IMR-90 (cell line): ENCODE data around the gene UBTD1. TPM values are rescaled to one million over a fixed set of nuclear protein-coding genes. Genes with fewer than 3 reads are reported as not detected.

ENCODE experiments used
- ATAC-seq: fragments of 200-7000 bp; cut with Tn5 transposase; 2 replicates; pipeline ENCODE4 v1.9.1; 2020; ENCODE audit warnings: low read depth, mild to moderate bottlenecking, moderate library complexity
- BruUV-seq: library from RNA; stranded (reverse); fragments of 400-500 nt; replicated peaks from 2 replicates; lab custom pipeline; 2021; lab: Mats Ljungman, UMichigan
- CTCF ChIA-PET: fragments of 300-600 bp; formaldehyde crosslinking; extraction: SDS; loops from one replicate; lab custom pipeline; 2021; ENCODE audit warnings: antibody characterized with exemption; lab: Yijun Ruan, JAX
- POLR2A ChIA-PET: fragments of 300-600 bp; sonication (Branson Sonifier 250); formaldehyde crosslinking; loops from one replicate; lab custom pipeline; 2022; ENCODE audit warnings: antibody characterized with exemption; ENCODE audit not compliant: unreplicated experiment; lab: Charles Lee
- DNase-seq: peaks from one replicate; pipeline ENCODE4 v3.0.0; 2013
- H2AFZ ChIP-seq: replicated peaks from 2 replicates; pipeline ENCODE3; 2013; ENCODE audit warnings: low read length, mild to moderate bottlenecking; ENCODE audit not compliant: poor library complexity
- H2AK5ac ChIP-seq: 2 replicates; pipeline ENCODE4 v1.6.1; 2013; ENCODE audit warnings: low read depth, low read length, inconsistent platforms
- H2AK9ac ChIP-seq: replicated peaks from 2 replicates; pipeline ENCODE3; 2013; ENCODE audit warnings: mild to moderate bottlenecking, low read depth, low read length, moderate library complexity; ENCODE audit not compliant: poor library complexity
- H2BK120ac ChIP-seq: 2 replicates; pipeline ENCODE4 v1.6.1; 2013; ENCODE audit warnings: low read depth, low read length, inconsistent platforms
- H2BK15ac ChIP-seq: 3 replicates; pipeline ENCODE4 v1.6.1; 2013; ENCODE audit warnings: low read depth, low read length, inconsistent platforms
- H2BK20ac ChIP-seq: 2 replicates; pipeline ENCODE4 v1.6.1; 2013; ENCODE audit warnings: low read depth, mild to moderate bottlenecking, inconsistent platforms, low read length, moderate library complexity
- H2BK5ac ChIP-seq: 2 replicates; pipeline ENCODE4 v1.6.1; 2013; ENCODE audit warnings: mild to moderate bottlenecking, low read depth, low read length, inconsistent platforms; ENCODE audit not compliant: poor library complexity, severe bottlenecking
- H3K14ac ChIP-seq: replicated peaks from 2 replicates; pipeline ENCODE4 v1.6.1; 2013; ENCODE audit warnings: low read depth, low read length, inconsistent platforms
- H3K18ac ChIP-seq: 2 replicates; pipeline ENCODE4 v1.6.1; 2013; ENCODE audit warnings: low read depth, low read length, control low read depth
- H3K23ac ChIP-seq: 2 replicates; pipeline ENCODE4 v1.6.1; 2013; ENCODE audit warnings: low read depth, low read length, inconsistent platforms
- H3K27ac ChIP-seq: 2 replicates; pipeline ENCODE4 v1.5.1; 2013; ENCODE audit warnings: mild to moderate bottlenecking, control low read depth, low read length; ENCODE audit not compliant: insufficient read depth
- H3K27me3 ChIP-seq: 2 replicates; pipeline ENCODE4 v1.6.1; 2013; ENCODE audit warnings: low read length; ENCODE audit not compliant: control insufficient read depth, insufficient read depth
- H3K36me3 ChIP-seq: 2 replicates; pipeline ENCODE4 v1.6.1; 2013; ENCODE audit warnings: low read length, mixed read lengths; ENCODE audit not compliant: control insufficient read depth, insufficient read depth
- H3K4ac ChIP-seq: 2 replicates; pipeline ENCODE4 v1.6.1; 2013; ENCODE audit warnings: low read depth, low read length, inconsistent platforms
- H3K4me1 ChIP-seq: 2 replicates; pipeline ENCODE4 v1.6.1; 2013; ENCODE audit warnings: low read length, mixed read lengths; ENCODE audit not compliant: control insufficient read depth, insufficient read depth
- H3K4me2 ChIP-seq: 2 replicates; pipeline ENCODE4 v1.6.1; 2013; ENCODE audit warnings: low read depth, mild to moderate bottlenecking, control low read depth, low read length, moderate library complexity
- H3K4me3 ChIP-seq: 2 replicates; pipeline ENCODE4 v1.5.1; 2013; ENCODE audit warnings: low read depth, mild to moderate bottlenecking, control low read depth, low read length, moderate library complexity; ENCODE audit not compliant: insufficient read depth
- H3K56ac ChIP-seq: 2 replicates; pipeline ENCODE4 v1.6.1; 2013; ENCODE audit warnings: low read length, inconsistent platforms; ENCODE audit not compliant: insufficient read depth; ENCODE audit errors: extremely low read depth
- H3K79me1 ChIP-seq, 2 experiments: 2 replicates each; pipeline ENCODE4 v1.6.1; 2013; ENCODE audit warnings: low read length in 2 of 2, inconsistent platforms in 1 of 2, low read depth in 1 of 2
- H3K9ac ChIP-seq: 2 replicates; pipeline ENCODE4 v1.6.1; 2013; ENCODE audit warnings: low read depth, low read length, control low read depth
- H3K9me1 ChIP-seq: 2 replicates; pipeline ENCODE4 v1.6.1; 2013; ENCODE audit warnings: low read length, inconsistent platforms; ENCODE audit not compliant: insufficient read depth
- H3K9me3 ChIP-seq: 2 replicates; pipeline ENCODE4 v1.6.1; 2013; ENCODE audit warnings: low read length; ENCODE audit not compliant: control insufficient read depth, insufficient read depth
- H4K20me1 ChIP-seq: 2 replicates; pipeline ENCODE4 v1.6.1; 2013; ENCODE audit warnings: low read length, inconsistent platforms; ENCODE audit not compliant: insufficient read depth
- H4K5ac ChIP-seq: 2 replicates; pipeline ENCODE4 v1.6.1; 2013; ENCODE audit warnings: mild to moderate bottlenecking, low read depth, low read length, control low read depth
- H4K8ac ChIP-seq, 2 experiments: 2 replicates each; pipeline ENCODE4 v1.6.1; 2013; ENCODE audit warnings: low read depth in 2 of 2, low read length in 2 of 2, control low read depth in 1 of 2, inconsistent platforms in 1 of 2
- H4K91ac ChIP-seq: 2 replicates; pipeline ENCODE4 v1.6.1; 2013; ENCODE audit warnings: low read depth, low read length, inconsistent platforms; ENCODE audit not compliant: insufficient read depth
- BHLHE40 ChIP-seq: fragments of 150-350 bp; IDR thresholded peaks from 2 replicates; pipeline ENCODE4 v1.6.1; 2016; ENCODE audit warnings: mild to moderate bottlenecking, low read depth, low read length
- CEBPB ChIP-seq: IDR thresholded peaks from 2 replicates; pipeline ENCODE4 v1.6.1; 2012; ENCODE audit warnings: low read depth, low read length, improper control_type of control experiment
- CHD1 ChIP-seq: IDR thresholded peaks from 2 replicates; pipeline ENCODE4 v1.6.1; 2012; ENCODE audit warnings: low read depth, low read length, improper control_type of control experiment
- CTCF ChIP-seq: conservative IDR thresholded peaks from 2 replicates; pipeline ENCODE4 v1.5.1; 2012; ENCODE audit warnings: mild to moderate bottlenecking, low read depth, low read length, improper control_type of control experiment
- ELK1 ChIP-seq: fragments of 150-350 bp; IDR thresholded peaks from 2 replicates; pipeline ENCODE4 v1.6.1; 2016; ENCODE audit warnings: low read depth, mild to moderate bottlenecking, low read length, moderate library complexity, borderline replicate concordance
- FOS ChIP-seq: fragments of 150-350 bp; IDR thresholded peaks from 2 replicates; pipeline ENCODE4 v1.6.1; 2016; ENCODE audit warnings: low read depth, low read length
- MAFK ChIP-seq: IDR thresholded peaks from 2 replicates; pipeline ENCODE4 v1.6.1; 2012; ENCODE audit warnings: low read depth, low read length, improper control_type of control experiment
- MAZ ChIP-seq: IDR thresholded peaks from 2 replicates; pipeline ENCODE4 v1.6.1; 2012; ENCODE audit warnings: low read depth, mild to moderate bottlenecking, low read length, improper control_type of control experiment, moderate library complexity, borderline replicate concordance
- MXI1 ChIP-seq: IDR thresholded peaks from 2 replicates; pipeline ENCODE4 v1.6.1; 2012; ENCODE audit warnings: low read depth, mild to moderate bottlenecking, low read length, moderate library complexity, borderline replicate concordance
- NFE2L2 ChIP-seq: fragments of 150-350 bp; IDR thresholded peaks from 2 replicates; pipeline ENCODE4 v1.6.1; 2016; ENCODE audit warnings: low read depth, mild to moderate bottlenecking, low read length
- POLR2A ChIP-seq: IDR thresholded peaks from 2 replicates; pipeline ENCODE4 v1.6.1; 2012; ENCODE audit warnings: mild to moderate bottlenecking, low read depth, low read length
- RAD21 ChIP-seq: IDR thresholded peaks from 2 replicates; pipeline ENCODE4 v1.6.1; 2012; ENCODE audit warnings: low read length, improper control_type of control experiment
- RCOR1 ChIP-seq: IDR thresholded peaks from 2 replicates; pipeline ENCODE4 v1.6.1; 2012; ENCODE audit warnings: mild to moderate bottlenecking, low read length, improper control_type of control experiment; ENCODE audit not compliant: insufficient replicate concordance
- RFX5 ChIP-seq: IDR thresholded peaks from 2 replicates; pipeline ENCODE4 v1.8.0; 2012; ENCODE audit warnings: low read depth, mild to moderate bottlenecking, low read length, moderate library complexity
- SMC3 ChIP-seq: fragments of 150-350 bp; IDR thresholded peaks from 2 replicates; pipeline ENCODE4 v1.6.1; 2016; ENCODE audit warnings: low read depth, mild to moderate bottlenecking, antibody characterized with exemption, low read length, moderate library complexity
- USF2 ChIP-seq: fragments of 150-350 bp; IDR thresholded peaks from 2 replicates; pipeline ENCODE4 v1.6.1; 2017; ENCODE audit warnings: mild to moderate bottlenecking, antibody characterized with exemption, low read length, low read depth
- WGBS, 2 experiments: methylation state at CpG; one replicate each; pipeline versions ENCODE4 v1.1.5 to v1.1.7; 2013; ENCODE audit warnings: missing lambda C conversion rate in 2 of 2; ENCODE audit not compliant: insufficient read length in 1 of 2; ENCODE audit errors: extremely low coverage in 2 of 2; 5-methylcytosine and 5-hydroxymethylcytosine counted together
- dilution Hi-C: fragments of 300-500 bp; cut with HindIII; formaldehyde crosslinking; loops from one replicate; pipeline ENCODE4 v1.14.3; 2018; ENCODE audit warnings: low sequenced_read_pairs; ENCODE audit not compliant: unreplicated experiment
- in situ Hi-C: fragments of 300-500 bp; cut with MboI; formaldehyde crosslinking; loops from 3 replicates; pipeline ENCODE4 v1.14.3; 2019; ENCODE audit warnings: low sequenced_read_pairs, inconsistent platforms, mixed read lengths
- intact Hi-C: fragments of 100-400 bp; cut with micrococcal nuclease; formaldehyde crosslinking; loops from 2 replicates; pipeline ENCODE4 v1.10.0; 2022
- polyA plus RNA-seq, 3 experiments: library from polyadenylated mRNA; depleted of rRNA; stranded (reverse); fragments of >200 nt; gene quantifications; 2 replicates each; pipeline ENCODE4 v1.2.3, GENCODE V29; 2012; ENCODE audit warnings: low replicate concordance in 1 of 3
- total RNA-seq: library from RNA; depleted of rRNA; stranded (reverse); fragments of >200 nt; gene quantifications from 2 replicates; pipeline ENCODE4 v1.2.3, GENCODE V29; 2012

The UBTD1 gene
- total and polyA plus RNA-seq, 2 of the 4 experiments (the other 2 are of a cell fraction), result 21.9 to 44.9 TPM

GRCh38 chr10:97538839-97539238 is 40.1 kb downstream of the UBTD1 start:
- Histone ChIP-seq H2BK20ac (peak overlapping the region; percentile 3; the same call in 1 of the 2 replicates), H2BK120ac (peak overlapping the region; percentile 81), H3K23ac (peak overlapping the region; percentile 11; the same call in 1 of the 2 replicates), H2BK5ac (peak overlapping the region; percentile 75), H3K4me1 (peaks cover 36% of the 10 kb centered on the region), H3K9me1 (peaks cover 27% of the 10 kb centered on the region), H3K18ac (peak overlapping the region; percentile 7; the same call in 1 of the 2 replicates), H3K27me3 (no peaks in the 10 kb centered on the region), H3K27ac (peak overlapping the region; percentile 16), H3K36me3 (no peaks in the 10 kb centered on the region), H2AK9ac (peak overlapping the region; percentile 26), H3K4me3 (no peak overlapping the region), H3K56ac (0 out of 2 replicates have a peak overlapping the region, but pooled peaks have one; percentile 22), H3K9ac (no peak overlapping the region), H4K91ac (peak overlapping the region; percentile 75), H4K8ac (peak overlapping the region in 1 of 2 experiments; percentile 1; a peak in 2 of 4 replicates), H3K9me3 (no peaks in the 10 kb centered on the region), H4K20me1 (peaks cover 4% of the 10 kb centered on the region; the same call in 1 of the 2 replicates), H2BK15ac (no peak overlapping the region; the same call in 2 of the 3 replicates), H3K4ac (peak overlapping the region; percentile 23), H2AFZ (no peak overlapping the region), H2AK5ac (peak overlapping the region; percentile 6), H3K79me1 (peaks cover 13 to 74% of the 10 kb centered on the region in 2 experiments), H3K14ac (peak overlapping the region; percentile 91), H3K4me2 (no peak overlapping the region), H4K5ac (peak overlapping the region; percentile 37)
- BruUV-seq, result no TSS peak
- TF ChIP-seq SMC3 (no peak), CEBPB (no peak), RCOR1 (no peak), CHD1 (no peak), MAFK (no peak), FOS (no peak), ELK1 (no peak), MAZ (no peak), CTCF (no peak), RFX5 (no peak), BHLHE40 (no peak), USF2 (no peak), POLR2A (no peak), NFE2L2 (no peak), RAD21 (no peak), MXI1 (no peak)
- CTCF ChIA-PET, result interaction anchor here (0.6 to 1.2 kb wide), 2 partner anchors 15 to 103 kb away, joined by 3 read pairs; no protein-coding TSS in a partner anchor
- 100% methylated on average over 1 of the region's 4 CpGs; no CpG with 5 or more reads in 1 of the 2 experiments for WGBS, 2 experiments
- intact Hi-C loops (no loop called here), dilution Hi-C loops (no loop called here), in situ Hi-C loops (no loop called here)
- POLR2A ChIA-PET, result no interaction called here
- no peak for ATAC-seq
- DNase-seq, result no peak
